ENCODE results near the gene CDKN2A.

CDKN2A gene

GRCh38 chr9:21941337-21941995 is 52.7 kb downstream of the CDKN2A start:
- DNase-seq (ENCODE audit: low read depth), result no peak

- DNase-seq (ENCODE audit: low read depth), result peak; percentile 4
Measured at GRCh38 chr9:21936161-21936560, 58.0 kb downstream of the CDKN2A start.

- DNase-seq (ENCODE audit: low read depth), result no peak
Measured at GRCh38 chr9:21935631-21936030, 58.6 kb downstream of the CDKN2A start.

GRCh38 chr9:21933865-21934264 is 60.3 kb downstream of the CDKN2A start:
- DNase-seq (ENCODE audit: low read depth), result peak; percentile 59

- no peak for DNase-seq (ENCODE audit: low read depth)
Measured at GRCh38 chr9:21933281-21933680, 60.9 kb downstream of the CDKN2A start.

GRCh38 chr9:21931428-21931827 is 62.8 kb downstream of the CDKN2A start:
- peak; percentile 27 for DNase-seq (ENCODE audit: low read depth)

- DNase-seq (ENCODE audit: low read depth), result no peak
Measured at GRCh38 chr9:21927752-21928151, 66.4 kb downstream of the CDKN2A start.

- no peak for DNase-seq (ENCODE audit: low read depth)
Measured at GRCh38 chr9:21923694-21924093, 70.5 kb downstream of the CDKN2A start.

- DNase-seq (ENCODE audit: low read depth), result peak; percentile 78
Measured at GRCh38 chr9:21919377-21920362, 74.5 kb downstream of the CDKN2A start.
